ENCODE measurements around the gene CMTM1. TPM values are rescaled to one million over a fixed set of nuclear protein-coding genes. Genes with fewer than 3 reads are reported as not detected.
"Not testable (repeated sequence)": the region's sequence is repeated elsewhere in the genome, so short reads cannot be mapped to it uniquely, and the experiment has no call there.

Gene CMTM1
- total RNA-seq, 2 donors from 2014 or later, result 1.6 TPM; not detected in 1

DNA sequence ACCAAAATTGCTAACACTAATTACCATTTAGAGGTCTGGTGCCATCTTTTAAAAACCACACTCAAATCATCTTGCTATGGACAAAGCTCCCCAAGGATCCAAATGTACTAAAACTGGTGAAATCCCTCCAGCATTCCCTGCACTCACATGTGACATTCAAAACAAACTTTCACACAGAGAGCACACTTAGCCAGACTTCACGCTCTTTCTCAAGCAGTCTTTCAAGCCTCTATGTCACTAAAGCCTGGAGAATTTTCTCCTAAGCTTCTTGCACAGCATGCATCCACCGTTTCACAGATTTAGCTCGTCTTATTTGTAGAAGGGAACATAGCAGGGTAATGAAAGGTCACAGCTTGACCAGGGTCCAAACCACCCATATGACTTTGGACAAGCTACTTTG is 57.5 kb downstream of the CMTM1 start:
- DNase-seq (ENCODE audit: low spot score), result no peak
- Histone ChIP-seq H3K4me1 (peaks cover 0 to 5% of the 10 kb centered on the region in 2 donors), H3K27ac (no peak overlapping the region), H3K27me3 (no peaks in the 10 kb centered on the region), H3K4me3 (no peak overlapping the region), H3K36me3 (no peaks in the 10 kb centered on the region), H3K9me3 (no peaks in the 10 kb centered on the region)
- TF ChIP-seq, protein P1, sequence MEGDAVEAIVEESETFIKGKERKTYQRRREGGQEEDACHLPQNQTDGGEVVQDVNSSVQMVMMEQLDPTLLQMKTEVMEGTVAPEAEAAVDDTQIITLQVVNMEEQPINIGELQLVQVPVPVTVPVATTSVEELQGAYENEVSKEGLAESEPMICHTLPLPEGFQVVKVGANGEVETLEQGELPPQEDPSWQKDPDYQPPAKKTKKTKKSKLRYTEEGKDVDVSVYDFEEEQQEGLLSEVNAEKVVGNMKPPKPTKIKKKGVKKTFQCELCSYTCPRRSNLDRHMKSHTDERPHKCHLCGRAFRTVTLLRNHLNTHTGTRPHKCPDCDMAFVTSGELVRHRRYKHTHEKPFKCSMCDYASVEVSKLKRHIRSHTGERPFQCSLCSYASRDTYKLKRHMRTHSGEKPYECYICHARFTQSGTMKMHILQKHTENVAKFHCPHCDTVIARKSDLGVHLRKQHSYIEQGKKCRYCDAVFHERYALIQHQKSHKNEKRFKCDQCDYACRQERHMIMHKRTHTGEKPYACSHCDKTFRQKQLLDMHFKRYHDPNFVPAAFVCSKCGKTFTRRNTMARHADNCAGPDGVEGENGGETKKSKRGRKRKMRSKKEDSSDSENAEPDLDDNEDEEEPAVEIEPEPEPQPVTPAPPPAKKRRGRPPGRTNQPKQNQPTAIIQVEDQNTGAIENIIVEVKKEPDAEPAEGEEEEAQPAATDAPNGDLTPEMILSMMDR (IDR thresholded peaks at IDR 0.05), result no peak

DNA sequence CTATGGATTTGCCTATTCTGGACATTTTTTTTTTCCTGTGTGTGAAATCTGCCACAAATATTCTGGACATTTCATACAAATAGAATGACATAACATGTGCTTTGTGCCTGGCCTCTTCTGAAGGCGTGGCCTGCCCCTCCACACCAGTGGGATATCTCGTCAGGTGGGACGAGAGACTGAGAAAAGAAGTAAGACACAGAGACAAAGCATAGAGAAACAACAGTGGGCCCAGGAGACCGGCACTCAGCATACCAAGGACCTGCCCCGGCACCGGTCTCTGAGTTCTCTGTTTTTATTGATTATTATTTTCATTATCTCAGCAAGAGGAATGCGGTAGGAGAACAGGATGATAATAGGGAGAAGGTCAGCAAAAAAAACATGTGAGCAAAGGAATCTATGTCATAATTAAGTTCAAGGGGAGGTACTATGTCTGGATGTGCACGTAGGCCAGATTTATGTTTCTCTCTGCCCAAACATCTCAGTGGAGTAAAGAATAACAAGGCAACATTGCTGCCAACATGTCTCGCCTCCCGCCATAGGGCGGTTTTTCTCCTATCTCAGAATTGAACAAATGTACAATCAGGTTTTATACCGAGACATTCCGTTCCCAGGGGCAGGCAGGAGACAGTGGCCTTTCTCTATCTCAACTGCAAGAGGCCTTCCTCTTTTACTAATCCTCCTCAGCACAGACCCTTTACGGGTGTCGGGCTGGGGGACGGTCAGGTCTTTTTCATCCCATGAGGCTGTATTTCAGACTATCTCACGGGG is 61.6 kb downstream of the CMTM1 start:
- H3K36me3 ChIP-seq; H3K27ac ChIP-seq; H3K4me1 ChIP-seq; H3K4me3 ChIP-seq; H3K9me3 ChIP-seq; DNase-seq (ENCODE audit: low spot score); H3K27me3 ChIP-seq: not testable (repeated sequence)

Other genes starting within 250 kb of the CMTM1 start
- 10 to 100 TPM; 47.4 to 58.0 TPM for gene CDH5, start 199.7 kb upstream of the CMTM1 start, total RNA-seq
- gene BEAN1, start 139.1 kb upstream of the CMTM1 start, total RNA-seq, result under 1 TPM; 0.48 to 0.75 TPM
- gene TK2, start 16.3 kb upstream of the CMTM1 start, total RNA-seq, result 10 to 100 TPM; 20.7 to 24.5 TPM
- gene CKLF, start 13.9 kb upstream of the CMTM1 start, total RNA-seq, result 10 to 100 TPM; 11.5 to 22.5 TPM
- gene CMTM2, start 13.0 kb downstream of the CMTM1 start, total RNA-seq, result not detected
- 10 to 100 TPM; 15.6 to 26.2 TPM for gene CMTM3, start 38.3 kb downstream of the CMTM1 start, total RNA-seq
- gene CMTM4, start 130.3 kb downstream of the CMTM1 start, total RNA-seq, result 10 to 100 TPM in 1 of 2 donors, 1 to 10 TPM in 1; 7.5 to 15.2 TPM
- 10 to 100 TPM; 76.9 to 89.6 TPM for gene DYNC1LI2, start 185.2 kb downstream of the CMTM1 start, total RNA-seq
- gene TERB1, start 235.1 kb downstream of the CMTM1 start, total RNA-seq, result not detected

Measured in right atrium auricular region (tissue), 2 donors.